BJ (cell line): Measurements from ENCODE around the gene MOB3A. TPM values are rescaled to one million over a fixed set of nuclear protein-coding genes. Genes with fewer than 3 reads are reported as not detected.

Experiments used
- CTCF ChIA-PET: fragments of 350-600 bp; formaldehyde crosslinking; extraction: SDS; loops from one replicate; lab custom pipeline; 2021; ENCODE audit warnings: antibody characterized with exemption, inconsistent platforms; lab: Yijun Ruan, JAX
- POLR2A ChIA-PET: fragments of 300-600 bp; sonication (Branson Sonifier 250); formaldehyde crosslinking; extraction: SDS; loops from one replicate; lab custom pipeline; 2021; ENCODE audit warnings: antibody characterized with exemption; lab: Charles Lee
- DNase-seq: peaks from one replicate; pipeline ENCODE4 v3.0.0-alpha.2; 2011; ENCODE audit warnings: low read depth
- H3K27me3 ChIP-seq: 2 replicates; pipeline ENCODE4 v1.6.0; 2011; ENCODE audit warnings: low read length; ENCODE audit not compliant: control insufficient read depth, insufficient read depth
- H3K36me3 ChIP-seq: 2 replicates; pipeline ENCODE4 v1.5.1; 2011; ENCODE audit warnings: low read length; ENCODE audit not compliant: control insufficient read depth, insufficient read depth
- H3K4me3 ChIP-seq: 2 replicates; pipeline ENCODE4 v1.5.1; 2011; ENCODE audit warnings: low read depth, mild to moderate bottlenecking, control low read depth, low read length
- polyA plus RNA-seq: library from polyadenylated mRNA; depleted of rRNA; stranded (reverse); fragments of >200 nt; gene quantifications from 2 replicates; pipeline ENCODE4 v1.2.3, GENCODE V29; 2011
- TF ChIP-seq, protein P1 (sequence below): IDR thresholded peaks from 2 replicates; pipeline ENCODE4 v1.5.1; 2011; ENCODE audit warnings: low read depth, mild to moderate bottlenecking, control low read depth, inconsistent platforms, low read length, moderate library complexity; ENCODE audit not compliant: insufficient read depth

MOB3A gene
- polyA plus RNA-seq, 1 experiment = 50.5 TPM

DNA sequence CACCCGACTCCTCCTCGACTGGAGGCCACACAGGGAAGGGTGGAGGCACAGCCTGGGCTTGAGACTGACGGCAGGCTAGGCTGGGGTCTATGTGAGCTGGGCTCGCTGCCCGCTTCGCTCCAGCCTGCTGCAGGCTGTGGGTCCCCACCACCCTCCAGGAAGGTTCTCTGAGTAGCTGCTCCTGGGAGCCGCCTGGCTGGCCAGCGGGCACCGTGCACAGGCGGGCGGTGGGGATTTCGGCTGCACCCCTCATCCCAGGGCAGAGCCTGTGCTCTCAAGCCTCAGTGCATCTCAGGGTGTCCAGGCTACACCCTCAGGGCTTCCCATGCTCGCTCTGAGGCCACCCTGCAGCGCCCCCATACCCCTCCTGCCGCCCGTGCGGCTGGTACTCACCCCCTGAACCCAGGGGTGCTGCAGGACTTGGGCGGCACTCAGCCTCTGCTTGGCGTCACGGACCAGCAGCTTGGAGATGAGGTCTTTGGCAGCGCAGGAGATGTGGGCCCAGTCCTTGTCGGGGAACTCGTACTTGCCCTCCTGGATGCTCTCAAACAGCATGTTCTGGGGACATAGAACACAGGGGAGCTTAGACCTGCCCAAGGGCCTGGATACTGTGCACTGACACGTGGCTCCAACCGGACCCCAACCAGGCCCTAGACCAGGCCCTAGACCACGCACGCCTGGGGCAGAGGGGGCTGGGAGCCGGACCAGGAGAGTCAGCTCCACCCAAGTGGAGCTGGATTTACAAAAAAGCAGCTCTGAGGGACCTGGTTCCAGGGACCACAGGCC, 55.3 kb downstream of the MOB3A start:
- Histone ChIP-seq H3K27me3 (no peaks in the 10 kb centered on the region), H3K36me3 (peaks cover 58% of the 10 kb centered on the region), H3K4me3 (no peak overlapping the region)
- POLR2A ChIA-PET = no interaction called here
- TF ChIP-seq, protein P1, sequence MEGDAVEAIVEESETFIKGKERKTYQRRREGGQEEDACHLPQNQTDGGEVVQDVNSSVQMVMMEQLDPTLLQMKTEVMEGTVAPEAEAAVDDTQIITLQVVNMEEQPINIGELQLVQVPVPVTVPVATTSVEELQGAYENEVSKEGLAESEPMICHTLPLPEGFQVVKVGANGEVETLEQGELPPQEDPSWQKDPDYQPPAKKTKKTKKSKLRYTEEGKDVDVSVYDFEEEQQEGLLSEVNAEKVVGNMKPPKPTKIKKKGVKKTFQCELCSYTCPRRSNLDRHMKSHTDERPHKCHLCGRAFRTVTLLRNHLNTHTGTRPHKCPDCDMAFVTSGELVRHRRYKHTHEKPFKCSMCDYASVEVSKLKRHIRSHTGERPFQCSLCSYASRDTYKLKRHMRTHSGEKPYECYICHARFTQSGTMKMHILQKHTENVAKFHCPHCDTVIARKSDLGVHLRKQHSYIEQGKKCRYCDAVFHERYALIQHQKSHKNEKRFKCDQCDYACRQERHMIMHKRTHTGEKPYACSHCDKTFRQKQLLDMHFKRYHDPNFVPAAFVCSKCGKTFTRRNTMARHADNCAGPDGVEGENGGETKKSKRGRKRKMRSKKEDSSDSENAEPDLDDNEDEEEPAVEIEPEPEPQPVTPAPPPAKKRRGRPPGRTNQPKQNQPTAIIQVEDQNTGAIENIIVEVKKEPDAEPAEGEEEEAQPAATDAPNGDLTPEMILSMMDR = no peak
- no peak for DNase-seq
- CTCF ChIA-PET = interaction anchor here (0.9 to 1.8 kb wide), 2 partner anchors 9 to 29 kb away, joined by 4 read pairs; no protein-coding TSS in a partner anchor

DNA sequence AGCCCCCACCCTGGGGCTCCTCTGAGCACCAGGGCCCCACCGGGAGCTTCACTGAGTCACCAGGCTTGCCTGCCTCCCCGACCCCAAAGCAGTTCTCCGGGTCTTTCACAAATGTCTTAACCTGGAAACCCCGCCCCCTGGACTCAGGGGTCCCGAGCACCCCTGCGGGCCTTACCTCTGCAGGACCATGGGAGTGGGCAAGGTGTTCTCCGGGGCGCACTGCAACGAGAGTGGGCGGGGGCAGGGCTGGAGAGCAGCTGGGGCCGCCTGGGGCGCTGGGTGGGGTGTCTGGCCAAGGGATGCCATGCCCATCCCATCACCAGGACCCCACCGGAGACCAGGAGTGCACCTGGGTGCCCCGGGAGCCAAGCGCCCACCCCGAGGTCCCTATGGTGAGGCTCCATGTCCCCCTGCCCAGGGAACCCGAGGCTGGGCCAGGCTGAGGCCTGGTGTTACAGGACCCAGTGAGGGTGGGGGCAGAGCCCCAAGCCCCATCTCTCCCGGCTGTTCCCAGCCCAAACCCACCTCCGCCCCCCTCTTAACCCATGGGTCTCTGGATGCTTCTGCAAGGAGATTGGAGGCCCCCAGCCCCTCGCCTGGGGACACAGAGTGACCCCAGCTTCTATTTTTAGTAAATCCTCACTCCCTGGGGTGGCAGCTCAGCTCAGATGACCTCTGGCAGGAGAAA, 56.0 kb downstream of the MOB3A start:
- CTCF ChIA-PET = interaction anchor here (1.8 kb wide), 1 partner anchor 30 kb away, joined by 4 read pairs; no protein-coding TSS in a partner anchor
- H3K27me3 ChIP-seq = no peaks in the 10 kb centered on the region
- no peak for DNase-seq
- POLR2A ChIA-PET = no interaction called here
- TF ChIP-seq, protein P1 = no peak
- no peak overlapping the region for H3K4me3 ChIP-seq
- peaks cover 51% of the 10 kb centered on the region for H3K36me3 ChIP-seq

DNA sequence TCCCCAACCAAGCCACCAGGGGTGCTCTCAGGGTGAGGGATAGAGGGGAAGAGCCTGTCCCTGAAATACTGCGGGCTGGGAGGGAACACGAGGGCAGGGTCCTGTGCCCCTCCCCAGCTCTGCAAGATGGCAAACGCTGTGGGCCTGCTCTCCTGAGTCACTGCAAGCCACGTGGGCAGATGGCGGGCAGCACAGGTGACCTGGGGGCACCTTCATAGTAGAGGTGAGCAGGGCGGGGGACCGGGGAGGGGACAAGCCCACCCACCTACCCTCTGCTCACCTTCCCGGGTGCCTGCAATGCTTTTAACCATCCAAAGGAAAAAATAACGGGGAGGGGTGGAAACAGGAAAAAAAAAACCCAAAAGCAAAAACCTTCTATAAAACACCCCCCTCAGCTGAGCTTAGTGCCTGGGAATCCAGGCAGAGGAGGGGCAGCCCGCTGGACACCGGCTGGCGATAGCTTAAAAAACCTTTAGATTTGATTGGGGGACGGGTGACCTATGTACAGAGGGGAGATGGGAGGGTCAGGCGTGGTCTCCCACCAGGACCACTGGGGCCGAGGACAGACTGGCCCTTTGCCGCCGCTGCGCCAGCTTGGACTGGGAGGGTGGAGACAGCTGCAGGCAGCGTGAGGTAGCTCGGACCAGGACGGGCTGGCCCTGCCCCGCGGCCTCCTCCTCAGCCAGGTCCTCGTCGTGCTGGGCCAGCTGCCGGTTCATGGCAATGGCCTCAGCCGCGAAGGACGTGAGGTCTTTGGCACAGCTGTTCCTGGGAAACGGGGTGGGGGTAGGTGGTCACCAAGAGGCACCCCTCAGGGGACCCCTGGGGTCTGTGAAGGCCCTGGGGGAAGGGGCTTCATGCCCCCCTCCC, 56.8 kb downstream of the MOB3A start:
- TF ChIP-seq, protein P1 = no peak
- H3K4me3 ChIP-seq = no peak overlapping the region
- DNase-seq = no peak
- ChIA-PET POLR2A (no interaction called here), CTCF (interaction anchor here (0.7 to 1.8 kb wide), 2 partner anchors 30 to 151 kb away, joined by 3 to 4 read pairs; no protein-coding TSS in a partner anchor)
- no peaks in the 10 kb centered on the region for H3K27me3 ChIP-seq
- H3K36me3 ChIP-seq = peaks cover 44% of the 10 kb centered on the region

DNA sequence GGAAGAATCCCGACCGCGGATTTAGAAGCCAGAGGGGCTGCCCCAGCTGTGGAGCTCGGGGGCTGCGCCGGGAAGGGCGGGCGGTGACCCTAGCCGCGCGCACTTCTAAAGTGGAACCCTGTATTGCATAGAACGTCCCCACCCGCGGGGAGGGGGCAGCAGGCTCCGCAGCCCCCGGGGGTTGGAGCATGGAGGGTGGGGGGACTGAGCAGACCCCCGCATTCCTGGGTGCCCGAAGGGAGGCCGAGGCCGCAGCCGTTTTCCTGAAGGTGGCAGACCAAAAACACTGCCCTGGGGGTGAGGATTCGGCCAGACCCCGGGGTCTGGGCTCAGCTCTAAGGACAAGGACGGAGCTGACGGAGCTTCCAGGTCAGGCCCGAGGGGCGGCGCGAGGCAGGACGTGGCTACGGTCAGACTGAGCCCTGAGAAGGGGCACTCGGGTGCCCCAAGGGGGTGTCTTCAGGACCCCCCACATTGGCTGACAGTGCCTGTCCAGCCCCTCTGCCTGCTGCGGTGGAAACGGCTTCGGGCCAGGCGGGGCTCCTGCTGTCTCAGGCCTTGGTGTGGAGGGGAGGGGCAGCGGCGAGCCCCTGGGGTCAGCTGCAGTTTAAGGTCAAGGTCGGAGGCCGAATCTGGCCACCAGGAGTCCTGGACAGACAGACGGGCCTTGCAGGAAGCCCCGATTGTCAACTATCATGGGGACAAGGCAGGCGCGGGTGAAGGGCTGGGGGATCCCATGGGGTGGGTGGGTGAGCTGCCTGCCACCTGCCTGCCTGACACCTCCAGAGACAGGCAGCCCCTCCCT, 57.6 kb downstream of the MOB3A start:
- ChIA-PET POLR2A (no interaction called here), CTCF (interaction anchor here (0.7 to 1.8 kb wide), 3 partner anchors 21 to 151 kb away, joined by 3 to 4 read pairs (median 3); no protein-coding TSS in a partner anchor)
- no peak for DNase-seq
- no peaks in the 10 kb centered on the region for H3K27me3 ChIP-seq
- TF ChIP-seq, protein P1 = no peak
- peaks cover 41% of the 10 kb centered on the region for H3K36me3 ChIP-seq
- no peak overlapping the region for H3K4me3 ChIP-seq
